HUES64 (cell line): ENCODE data around the gene GFOD1.
"Not testable (repeated sequence)": the region's sequence is repeated elsewhere in the genome, so short reads cannot be mapped to it uniquely, and the experiment has no call there.

ENCODE experiments used
- H3K27ac ChIP-seq: 2 replicates; pipeline ENCODE4 v1.7.0; 2013; ENCODE audit warnings: low read depth, low read length, inconsistent platforms
- H3K27me3 ChIP-seq: 2 replicates; pipeline ENCODE4 v1.6.1; 2013; ENCODE audit warnings: mild to moderate bottlenecking, low read length; ENCODE audit not compliant: insufficient read depth
- H3K36me3 ChIP-seq: 2 replicates; pipeline ENCODE4 v1.6.1; 2013; ENCODE audit warnings: mild to moderate bottlenecking, low read length; ENCODE audit not compliant: insufficient read depth
- H3K4me1 ChIP-seq: 2 replicates; pipeline ENCODE4 v1.6.1; 2013; ENCODE audit warnings: mild to moderate bottlenecking, low read length, moderate library complexity; ENCODE audit not compliant: insufficient read depth
- H3K4me3 ChIP-seq: 2 replicates; pipeline ENCODE4 v1.5.1; 2013; ENCODE audit warnings: mild to moderate bottlenecking, low read length, moderate library complexity
- H3K9ac ChIP-seq: 2 replicates; pipeline ENCODE4 v1.6.1; 2013; ENCODE audit warnings: mild to moderate bottlenecking, low read depth, low read length
- H3K9me3 ChIP-seq: 2 replicates; pipeline ENCODE4 v1.6.1; 2013; ENCODE audit warnings: low read depth, low read length; ENCODE audit not compliant: insufficient read depth
- WGBS: fragments of 150-250, 120-280 bp; methylation state at CpG from one replicate; pipeline ENCODE4 v1.1.7; 2013; ENCODE audit warnings: missing lambda C conversion rate; 5-methylcytosine and 5-hydroxymethylcytosine counted together

GFOD1 gene

GRCh38 chr6:13450628-13451027, 36.8 kb downstream of the GFOD1 start:
- Histone ChIP-seq H3K4me3 (no peak overlapping the region), H3K4me1 (0 out of 2 replicates have a peak, but pooled peaks cover 5% of the 10 kb centered on the region), H3K36me3 (no peaks in the 10 kb centered on the region), H3K27me3 (no peaks in the 10 kb centered on the region), H3K27ac (no peak overlapping the region), H3K9ac (no peak overlapping the region), H3K9me3 (no peaks in the 10 kb centered on the region)
- WGBS, result 95% methylated on average over 6 of the region's 6 CpGs

GRCh38 chr6:13447949-13448724, 39.3 kb downstream of the GFOD1 start:
- H3K4me1 ChIP-seq, result peaks cover 11% of the 10 kb centered on the region; the same call in 1 of the 2 replicates
- no peaks in the 10 kb centered on the region for H3K27me3 ChIP-seq
- H3K27ac ChIP-seq, result no peak overlapping the region
- no peaks in the 10 kb centered on the region for H3K9me3 ChIP-seq
- H3K36me3 ChIP-seq, result no peaks in the 10 kb centered on the region
- H3K9ac ChIP-seq, result no peak overlapping the region
- no peak overlapping the region for H3K4me3 ChIP-seq
- 89% methylated on average over 5 of the region's 5 CpGs for WGBS

GRCh38 chr6:13446381-13446780, 41.0 kb downstream of the GFOD1 start:
- H3K9ac ChIP-seq, result no peak overlapping the region
- H3K36me3 ChIP-seq, result no peaks in the 10 kb centered on the region
- WGBS, result 91% methylated on average over 7 of the region's 7 CpGs
- H3K9me3 ChIP-seq, result no peaks in the 10 kb centered on the region
- no peak overlapping the region for H3K27ac ChIP-seq
- no peaks in the 10 kb centered on the region for H3K27me3 ChIP-seq
- H3K4me1 ChIP-seq, result peaks cover 11% of the 10 kb centered on the region; the same call in 1 of the 2 replicates
- H3K4me3 ChIP-seq, result no peak overlapping the region

- Histone ChIP-seq H3K9ac (no peak overlapping the region), H3K36me3 (no peaks in the 10 kb centered on the region), H3K27me3 (no peaks in the 10 kb centered on the region), H3K4me3 (no peak overlapping the region), H3K9me3 (no peaks in the 10 kb centered on the region), H3K27ac (no peak overlapping the region), H3K4me1 (peaks cover 11% of the 10 kb centered on the region; the same call in 1 of the 2 replicates)
- WGBS, result 94% methylated on average over 3 of the region's 3 CpGs
Observed at GRCh38 chr6:13445744-13446115, 41.7 kb downstream of the GFOD1 start.

- peaks cover 11% of the 10 kb centered on the region; the same call in 1 of the 2 replicates for H3K4me1 ChIP-seq
- no peak overlapping the region for H3K4me3 ChIP-seq
- WGBS, result 58% methylated on average over 8 of the region's 9 CpGs
- no peaks in the 10 kb centered on the region for H3K36me3 ChIP-seq
- no peak overlapping the region for H3K9ac ChIP-seq
- H3K27ac ChIP-seq, result no peak overlapping the region
- H3K27me3 ChIP-seq, result no peaks in the 10 kb centered on the region
- H3K9me3 ChIP-seq, result no peaks in the 10 kb centered on the region
Observed at GRCh38 chr6:13445005-13445743, 42.2 kb downstream of the GFOD1 start.

- no peaks in the 10 kb centered on the region for H3K36me3 ChIP-seq
- no peak overlapping the region for H3K27ac ChIP-seq
- H3K27me3 ChIP-seq, result no peaks in the 10 kb centered on the region
- WGBS, result no CpG with 5 or more reads among the region's 3 CpGs
- peaks cover 11% of the 10 kb centered on the region; the same call in 1 of the 2 replicates for H3K4me1 ChIP-seq
- H3K9me3 ChIP-seq, result no peaks in the 10 kb centered on the region
- no peak overlapping the region for H3K9ac ChIP-seq
- no peak overlapping the region for H3K4me3 ChIP-seq
Observed at GRCh38 chr6:13444604-13445003, 42.8 kb downstream of the GFOD1 start.

GRCh38 chr6:13443978-13444377, 43.4 kb downstream of the GFOD1 start:
- not testable (repeated sequence) for H3K9me3 ChIP-seq, H3K27ac ChIP-seq, H3K36me3 ChIP-seq, H3K9ac ChIP-seq, H3K27me3 ChIP-seq, H3K4me3 ChIP-seq
- peaks cover 11% of the 10 kb centered on the region; the same call in 1 of the 2 replicates for H3K4me1 ChIP-seq
- WGBS, result 96% methylated on average over 5 of the region's 6 CpGs

GRCh38 chr6:13441778-13442177, 45.6 kb downstream of the GFOD1 start:
- 88% methylated on average over 4 of the region's 4 CpGs for WGBS
- no peaks in the 10 kb centered on the region for H3K27me3 ChIP-seq
- no peak overlapping the region for H3K4me3 ChIP-seq

GRCh38 chr6:13439644-13440043, 47.8 kb downstream of the GFOD1 start:
- Histone ChIP-seq H3K4me1 (peaks cover 10% of the 10 kb centered on the region), H3K36me3 (no peaks in the 10 kb centered on the region), H3K9me3 (no peaks in the 10 kb centered on the region), H3K9ac (no peak overlapping the region), H3K4me3 (no peak overlapping the region), H3K27me3 (no peaks in the 10 kb centered on the region), H3K27ac (no peak overlapping the region)
- WGBS, result 98% methylated on average over 1 of the region's 1 CpG

More at GRCh38 chr6:13441778-13442177, 45.6 kb downstream of the GFOD1 start:
- Histone ChIP-seq H3K27ac (no peak overlapping the region), H3K9me3 (no peaks in the 10 kb centered on the region), H3K36me3 (no peaks in the 10 kb centered on the region), H3K4me1 (peaks cover 18% of the 10 kb centered on the region), H3K9ac (no peak overlapping the region)

- no peak overlapping the region for H3K4me3 ChIP-seq
- H3K36me3 ChIP-seq, result no peaks in the 10 kb centered on the region
- no peaks in the 10 kb centered on the region for H3K9me3 ChIP-seq
- no peak overlapping the region for H3K9ac ChIP-seq
- peaks cover 10% of the 10 kb centered on the region for H3K4me1 ChIP-seq
- WGBS, result 73% methylated on average over 1 of the region's 1 CpG
- H3K27ac ChIP-seq, result no peak overlapping the region
- H3K27me3 ChIP-seq, result no peaks in the 10 kb centered on the region
Observed at GRCh38 chr6:13438126-13438525, 49.3 kb downstream of the GFOD1 start.

- Histone ChIP-seq H3K9ac (no peak overlapping the region), H3K36me3 (no peaks in the 10 kb centered on the region), H3K4me3 (no peak overlapping the region), H3K27ac (no peak overlapping the region), H3K27me3 (no peaks in the 10 kb centered on the region), H3K4me1 (peaks cover 10% of the 10 kb centered on the region), H3K9me3 (no peaks in the 10 kb centered on the region)
- 95% methylated on average over 2 of the region's 3 CpGs for WGBS
Observed at GRCh38 chr6:13437218-13437996, 50.0 kb downstream of the GFOD1 start.
